Mammary epithelial cell (primary cell): Measurements from ENCODE around the gene TMBIM1.

Source experiments
- CTCF ChIP-seq, 2 donors: IDR thresholded peaks in 1 of 2; conservative IDR thresholded peaks in 1 of 2; 2 replicates each; pipeline ENCODE4 v1.5.1; 2011 to 2012; ENCODE audit warnings: inconsistent platforms in 2 of 2, low read length in 2 of 2, mild to moderate bottlenecking in 2 of 2, control low read depth in 1 of 2, low read depth in 1 of 2; ENCODE audit not compliant: insufficient read depth in 1 of 2; ENCODE audit errors: extremely low read depth in 1 of 2
- EZH2 ChIP-seq: IDR thresholded peaks from 2 replicates; pipeline ENCODE4 v1.6.1; 2012; ENCODE audit warnings: low read length, inconsistent platforms, borderline replicate concordance

GRCh38 chr2:218244204-218244603, 48.1 kb downstream of the TMBIM1 start:
- no peak for TF ChIP-seq CTCF (conservative IDR thresholded peaks at IDR 0.05 in 1 of 2, IDR thresholded peaks at IDR 0.05 in 1 of 2; ENCODE audit: extremely low read depth in 1 of 2, insufficient read depth in 1 of 2, low read depth in 1 of 2, low read length in 2 of 2)
- TF ChIP-seq EZH2: no peak
